H1 (cell line): Measurements from ENCODE around the gene DPRX. TPM values are rescaled to one million over a fixed set of nuclear protein-coding genes. Genes with fewer than 3 reads are reported as not detected.

Source experiments
- CTCF ChIA-PET: fragments of 300-600 bp; sonication (Branson Sonifier 250); formaldehyde crosslinking; loops from one replicate; lab custom pipeline; 2021; ENCODE audit not compliant: partially characterized antibody; lab: Charles Lee
- POLR2A ChIA-PET: fragments of 300-600 bp; sonication (Branson Sonifier 250); formaldehyde crosslinking; loops from one replicate; lab custom pipeline; 2021; ENCODE audit warnings: inconsistent platforms; ENCODE audit not compliant: partially characterized antibody; lab: Charles Lee
- DNase-seq, 2 experiments: peaks; one replicate each; pipeline versions ENCODE4 v3.0.0 to v3.0.0-alpha.2; 2010 to 2022; ENCODE audit warnings: low spot score in 2 of 2, low read depth in 1 of 2, mixed read lengths in 1 of 2
- FAIRE-seq: peaks from 2 replicates; lab custom pipeline; 2011; peaks lifted over from hg19 to GRCh38; lab: Jason Lieb, UNC
- H2AFZ ChIP-seq: 2 replicates; pipeline ENCODE4 v1.8.1; 2012; ENCODE audit warnings: low read length, inconsistent platforms
- H2AK5ac ChIP-seq: 2 replicates; pipeline ENCODE4 v1.6.1; 2013; ENCODE audit warnings: low read depth, low read length
- H2BK120ac ChIP-seq: replicated peaks from 2 replicates; pipeline ENCODE3; 2013; ENCODE audit warnings: low read depth, low read length, inconsistent platforms
- H2BK12ac ChIP-seq: 2 replicates; pipeline ENCODE4 v1.6.1; 2013; ENCODE audit warnings: low read depth, low read length
- H2BK15ac ChIP-seq: 2 replicates; pipeline ENCODE4 v1.6.1; 2013; ENCODE audit warnings: low read length
- H2BK20ac ChIP-seq: 2 replicates; pipeline ENCODE4 v1.6.1; 2013; ENCODE audit warnings: low read length
- H2BK5ac ChIP-seq: 2 replicates; pipeline ENCODE4 v1.6.1; 2013; ENCODE audit warnings: low read depth, low read length
- H3K14ac ChIP-seq: 2 replicates; pipeline ENCODE4 v1.6.1; 2013; ENCODE audit warnings: inconsistent platforms; ENCODE audit not compliant: insufficient read length
- H3K18ac ChIP-seq: 2 replicates; pipeline ENCODE4 v1.6.1; 2013; ENCODE audit warnings: low read length; ENCODE audit errors: extremely low read depth
- H3K23ac ChIP-seq: 2 replicates; pipeline ENCODE4 v1.6.1; 2013; ENCODE audit warnings: inconsistent platforms; ENCODE audit not compliant: insufficient read length
- H3K23me2 ChIP-seq: 2 replicates; pipeline ENCODE4 v1.6.1; 2013; ENCODE audit warnings: low read depth, low read length
- H3K27ac ChIP-seq: 2 replicates; pipeline ENCODE4 v1.6.1; 2011; ENCODE audit warnings: low read depth, low read length, inconsistent platforms
- H3K27me3 ChIP-seq, 4 experiments: replicated peaks in 1 of 4; 1 replicate in 1 of 4; 2 replicates in 3 of 4; pipeline versions ENCODE4 v1.6.1 to v1.8.1; 2011 to 2013; ENCODE audit warnings: low read length in 3 of 4, mild to moderate bottlenecking in 3 of 4, inconsistent platforms in 2 of 4, mixed read lengths in 2 of 4, moderate library complexity in 1 of 4; ENCODE audit not compliant: control insufficient read depth in 3 of 4, insufficient read depth in 3 of 4; ENCODE audit errors: extremely low read depth in 1 of 4
- H3K36me3 ChIP-seq, 4 experiments: 2 replicates each; pipeline versions ENCODE4 v1.6.1 to v1.8.1; 2011 to 2013; ENCODE audit warnings: mild to moderate bottlenecking in 4 of 4, low read length in 3 of 4, moderate library complexity in 2 of 4, control low read depth in 1 of 4, inconsistent platforms in 1 of 4; ENCODE audit not compliant: insufficient read depth in 4 of 4, control insufficient read depth in 2 of 4
- H3K4ac ChIP-seq: replicated peaks from 2 replicates; pipeline ENCODE3; 2013; ENCODE audit warnings: low read length, low read depth, mixed read lengths, inconsistent platforms; ENCODE audit not compliant: insufficient read length
- H3K4me1 ChIP-seq, 4 experiments: replicated peaks in 1 of 4; 1 replicate in 1 of 4; 2 replicates in 3 of 4; pipeline versions ENCODE4 v1.6.1 to v1.8.1; 2011 to 2013; ENCODE audit warnings: low read length in 3 of 4, inconsistent platforms in 2 of 4, mixed read lengths in 1 of 4; ENCODE audit not compliant: insufficient read depth in 4 of 4, control insufficient read depth in 3 of 4
- H3K4me2 ChIP-seq, 2 experiments: 2 replicates each; pipeline versions ENCODE4 v1.6.1 to v1.8.1; 2011 to 2013; ENCODE audit warnings: low read depth in 2 of 2, low read length in 2 of 2, control low read depth in 1 of 2, inconsistent platforms in 1 of 2, mild to moderate bottlenecking in 1 of 2; ENCODE audit not compliant: insufficient read depth in 1 of 2
- H3K4me3 ChIP-seq, 4 experiments: fragments of 200-600, 300-600 bp in 1 of 4; sonication (generic), shearing (Covaris generic), sonication (Bioruptor Twin) in 1 of 4; 2 replicates each; pipeline versions ENCODE4 v1.5.1 to v1.8.1; 2011 to 2016; ENCODE audit warnings: low read length in 4 of 4, low read depth in 3 of 4, control low read depth in 2 of 4, inconsistent platforms in 2 of 4, mild to moderate bottlenecking in 2 of 4, mixed read lengths in 1 of 4, moderate library complexity in 1 of 4; ENCODE audit not compliant: insufficient read depth in 2 of 4; ENCODE audit errors: extremely low read depth in 1 of 4
- H3K56ac ChIP-seq: replicated peaks from 2 replicates; pipeline ENCODE3; 2013; ENCODE audit warnings: low read depth, mild to moderate bottlenecking, mixed read lengths, low read length, inconsistent platforms; ENCODE audit not compliant: insufficient read length
- H3K79me1 ChIP-seq: 2 replicates; pipeline ENCODE4 v1.6.1; 2013; ENCODE audit warnings: low read depth, low read length, control low read depth
- H3K79me2 ChIP-seq, 2 experiments: 2 replicates each; pipeline versions ENCODE4 v1.6.1 to v1.8.1; 2012 to 2013; ENCODE audit warnings: low read length in 2 of 2, mild to moderate bottlenecking in 2 of 2, inconsistent platforms in 1 of 2; ENCODE audit not compliant: insufficient read depth in 2 of 2, control insufficient read depth in 1 of 2
- H3K9ac ChIP-seq, 4 experiments: replicated peaks in 1 of 4; 1 replicate in 1 of 4; 2 replicates in 3 of 4; pipeline versions ENCODE4 v1.6.1 to v1.8.1; 2011 to 2013; ENCODE audit warnings: low read depth in 3 of 4, low read length in 3 of 4, control low read depth in 2 of 4, mild to moderate bottlenecking in 2 of 4, moderate library complexity in 2 of 4, inconsistent platforms in 1 of 4; ENCODE audit errors: extremely low read depth in 1 of 4
- H3K9me3 ChIP-seq, 2 experiments: 2 replicates each; pipeline versions ENCODE4 v1.6.1 to v1.8.1; 2012 to 2013; ENCODE audit warnings: mild to moderate bottlenecking in 2 of 2, moderate library complexity in 2 of 2, control low read depth in 1 of 2, inconsistent platforms in 1 of 2, low read depth in 1 of 2, low read length in 1 of 2, mixed read lengths in 1 of 2; ENCODE audit not compliant: insufficient read depth in 2 of 2
- H4K20me1 ChIP-seq, 2 experiments: replicated peaks in 1 of 2; 2 replicates each; pipeline versions ENCODE3 to v1.8.1; 2011 to 2013; ENCODE audit warnings: inconsistent platforms in 2 of 2, low read length in 2 of 2, mild to moderate bottlenecking in 1 of 2; ENCODE audit not compliant: insufficient read depth in 2 of 2, control insufficient read depth in 1 of 2
- H4K5ac ChIP-seq: 2 replicates; pipeline ENCODE4 v1.6.1; 2013; ENCODE audit warnings: low read length, low read depth, mixed read lengths, inconsistent platforms; ENCODE audit not compliant: insufficient read length
- H4K8ac ChIP-seq: 2 replicates; pipeline ENCODE4 v1.8.0; 2013; ENCODE audit warnings: mild to moderate bottlenecking, moderate library complexity, low read length, inconsistent platforms; ENCODE audit not compliant: insufficient read depth; ENCODE audit errors: extremely low read depth
- H4K91ac ChIP-seq: replicated peaks from 2 replicates; pipeline ENCODE3; 2013; ENCODE audit warnings: low read length, mixed read lengths, inconsistent platforms; ENCODE audit not compliant: insufficient read length
- ASH2L ChIP-seq: fragments of 200-600, 300-600 bp; sonication (generic); IDR thresholded peaks from one replicate; pipeline ENCODE4 v1.7.1; 2017; ENCODE audit warnings: low read length
- ATF3 ChIP-seq: IDR thresholded peaks from 2 replicates; pipeline ENCODE4 v1.6.1; 2011; ENCODE audit warnings: low read depth, mild to moderate bottlenecking, low read length; ENCODE audit not compliant: insufficient read depth
- EGR1 ChIP-seq: IDR thresholded peaks from 2 replicates; pipeline ENCODE4 v1.6.1; 2011; ENCODE audit warnings: low read depth, low read length, borderline replicate concordance
- EZH2 ChIP-seq: fragments of 200-600 bp; sonication (generic); IDR thresholded peaks from 2 replicates; pipeline ENCODE4 v1.7.1; 2012; ENCODE audit warnings: low read depth, mild to moderate bottlenecking, moderate library complexity, low read length, inconsistent platforms; ENCODE audit not compliant: severe bottlenecking
- HDAC2 ChIP-seq, 2 experiments: fragments of 300-600 bp in 1 of 2; sonication (generic) in 1 of 2; IDR thresholded peaks; 2 replicates each; pipeline ENCODE4 v1.6.1; 2011 to 2012; ENCODE audit warnings: low read depth in 2 of 2, low read length in 2 of 2, mild to moderate bottlenecking in 2 of 2, moderate library complexity in 2 of 2, borderline replicate concordance in 1 of 2, inconsistent platforms in 1 of 2
- NRF1 ChIP-seq: IDR thresholded peaks from 2 replicates; pipeline ENCODE4 v1.6.1; 2011; ENCODE audit warnings: mild to moderate bottlenecking, low read depth, low read length, improper control_type of control experiment
- RXRA ChIP-seq: IDR thresholded peaks from 2 replicates; pipeline ENCODE4 v1.6.1; 2011; ENCODE audit warnings: low read depth, mild to moderate bottlenecking, low read length, moderate library complexity; ENCODE audit not compliant: insufficient read depth
- SIN3A ChIP-seq, 2 experiments: IDR thresholded peaks in 1 of 2; conservative IDR thresholded peaks in 1 of 2; 2 replicates each; pipeline ENCODE4 v1.6.1; 2011 to 2012; ENCODE audit warnings: low read length in 2 of 2, improper control_type of control experiment in 1 of 2, low read depth in 1 of 2, mild to moderate bottlenecking in 1 of 2
- SP4 ChIP-seq: IDR thresholded peaks from 2 replicates; pipeline ENCODE4 v1.6.1; 2012; ENCODE audit warnings: low read length, inconsistent platforms
- SRF ChIP-seq: IDR thresholded peaks from 2 replicates; pipeline ENCODE4 v1.6.1; 2011; ENCODE audit warnings: mild to moderate bottlenecking, low read depth, low read length, moderate library complexity
- TCF12 ChIP-seq: IDR thresholded peaks from 2 replicates; pipeline ENCODE4 v1.6.1; 2011; ENCODE audit warnings: low read depth, mild to moderate bottlenecking, low read length
- WGBS, 2 experiments: shearing (Covaris generic) in 1 of 2; methylation state at CpG; one replicate each; pipeline versions ENCODE4 v1.1.6 to v1.1.7; 2013 to 2015; ENCODE audit warnings: low lambda C conversion rate in 2 of 2, mixed read lengths in 2 of 2, inconsistent platforms in 1 of 2, low coverage in 1 of 2, missing lambda C conversion rate in 1 of 2; ENCODE audit not compliant: insufficient replicate concordance in 2 of 2, insufficient coverage in 1 of 2, insufficient read length in 1 of 2; ENCODE audit errors: extremely low coverage in 1 of 2, missing lambda C conversion rate in 1 of 2; 5-methylcytosine and 5-hydroxymethylcytosine counted together
- polyA plus RNA-seq, 7 experiments: library from polyadenylated mRNA; depleted of rRNA in 3 of 7; stranded (reverse) in 5 of 7; unstranded in 2 of 7; fragments of >200 nt in 5 of 7; fragments of 200-250 nt in 2 of 7; gene quantifications; 1 replicate in 5 of 7; 2 replicates in 1 of 7; 4 replicates in 1 of 7; pipeline versions ENCODE4 v1.2.1 to v1.2.3, GENCODE V29; 2011 to 2013; ENCODE audit warnings: missing spikeins in 2 of 7, mixed read lengths in 2 of 7
- total RNA-seq: library from RNA; stranded (reverse); fragmentation: NEBNext Ultra II Directional; extraction: Animal tissue kit (Norgen Biotek cat#: 25700); gene quantifications from 2 replicates; pipeline ENCODE4 v1.2.1, GENCODE V29; 2021

DPRX gene
- total and polyA plus RNA-seq, 2 of the 8 experiments (the other 6 are each of a cell fraction or from before 2014, with no cell fraction given) = not detected

DNA sequence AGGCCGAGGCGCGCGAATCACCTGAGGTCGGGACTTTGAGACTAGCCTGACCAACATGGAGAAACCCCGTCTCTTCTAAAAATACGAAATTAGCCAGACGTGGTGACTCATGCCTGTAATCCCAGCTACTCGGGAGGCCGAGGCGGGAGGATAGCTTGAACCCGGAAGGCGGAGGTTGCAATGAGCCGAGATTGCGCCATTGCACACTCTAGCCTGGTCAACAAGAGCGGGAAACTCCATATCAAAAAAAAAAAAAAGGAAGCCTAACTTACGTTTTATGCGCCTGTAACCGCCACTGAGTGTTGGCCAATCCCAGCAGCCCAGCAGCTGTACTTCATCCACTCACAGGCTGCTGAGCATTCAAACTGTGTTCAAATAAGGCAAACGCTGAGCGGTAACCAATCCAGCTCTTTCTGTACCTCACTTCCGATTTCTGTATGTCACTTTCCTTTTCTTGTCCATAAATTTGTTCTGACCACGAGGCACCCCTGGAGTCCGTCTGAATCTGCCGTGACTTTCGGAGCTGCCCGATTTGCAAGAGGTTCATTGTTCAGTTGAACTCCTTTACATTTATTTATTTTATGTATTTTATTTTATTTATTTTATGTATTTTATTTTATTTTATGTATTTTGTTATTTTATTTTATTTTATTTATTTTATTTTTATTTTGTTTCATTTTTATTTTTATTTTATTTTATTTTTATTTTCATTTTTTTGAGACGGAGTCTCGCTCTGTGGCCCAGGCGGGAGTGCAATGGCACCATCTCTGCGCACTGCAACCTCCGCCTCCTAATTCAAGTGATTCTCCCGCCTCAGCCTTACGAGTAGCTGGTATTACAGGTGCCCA lies 18.2 kb downstream of the DPRX start:
- no peak overlapping the region for H4K5ac ChIP-seq
- H3K9me3 ChIP-seq = peaks cover 27 to 35% of the 10 kb centered on the region in 2 experiments
- no peak overlapping the region for H3K14ac ChIP-seq
- no peak overlapping the region for H3K4ac ChIP-seq
- H2BK20ac ChIP-seq = peak overlapping the region; percentile 72; the same call in 1 of the 2 replicates
- no peak overlapping the region for H2BK5ac ChIP-seq
- CTCF ChIA-PET = interaction anchor here (0.7 to 1.3 kb wide), 2 partner anchors 54 to 239 kb away, joined by 3 to 4 read pairs; no protein-coding TSS in a partner anchor
- no peak overlapping the region for H4K8ac ChIP-seq
- no peaks in the 10 kb centered on the region for H4K20me1 ChIP-seq
- no peak overlapping the region for H3K4me2 ChIP-seq
- H3K23me2 ChIP-seq = no peaks in the 10 kb centered on the region; the same call in 1 of the 2 replicates
- no peak overlapping the region for H2BK120ac ChIP-seq
- TF ChIP-seq EGR1 = no peak
- no peak for TF ChIP-seq ATF3
- no peak for TF ChIP-seq ASH2L
- TF ChIP-seq NRF1 = no peak
- TF ChIP-seq RXRA = no peak
- TF ChIP-seq SP4 = no peak
- TF ChIP-seq TCF12 = no peak
- TF ChIP-seq HDAC2 (IDR thresholded peaks at IDR 0.05; ENCODE audit: borderline replicate concordance in 1 of 2, low read depth in 2 of 2, low read length in 2 of 2) = no peak
- TF ChIP-seq SIN3A (conservative IDR thresholded peaks at IDR 0.05 in 1 of 2, IDR thresholded peaks at IDR 0.05 in 1 of 2; ENCODE audit: low read depth in 1 of 2, low read length in 2 of 2) = no peak
- TF ChIP-seq SRF = no peak
- no peak for TF ChIP-seq EZH2
- H3K36me3 ChIP-seq = peaks cover 0 to 7% (median 0%) of the 10 kb centered on the region in 4 experiments; a peak in 2 of 8 replicates
- H3K79me1 ChIP-seq = no peaks in the 10 kb centered on the region
- H4K91ac ChIP-seq = no peak overlapping the region
- H2AK5ac ChIP-seq = no peak overlapping the region
- H3K23ac ChIP-seq = no peak overlapping the region
- POLR2A ChIA-PET = interaction anchor here (0.8 to 1.1 kb wide), 3 partner anchors 26 to 54 kb away, joined by 3 read pairs; no protein-coding TSS in a partner anchor
- DNase-seq (no peak), FAIRE-seq (no peak)
- no peaks in the 10 kb centered on the region for H3K79me2 ChIP-seq
- no peak overlapping the region for H3K56ac ChIP-seq
- H3K4me3 ChIP-seq = no peak overlapping the region
- no peak overlapping the region for H2BK15ac ChIP-seq
- no peaks in the 10 kb centered on the region for H3K4me1 ChIP-seq
- no peaks in the 10 kb centered on the region for H3K27me3 ChIP-seq
- no peak overlapping the region for H2AFZ ChIP-seq
- H3K27ac ChIP-seq = no peak overlapping the region
- no peak overlapping the region for H2BK12ac ChIP-seq
- no peak overlapping the region for H3K9ac ChIP-seq
- 93% methylated on average over 34 of the region's 34 CpGs; no CpG with 5 or more reads in 1 of the 2 experiments for WGBS, 2 experiments
- H3K18ac ChIP-seq = no peak overlapping the region
